Stimulated activated CD4-positive, alpha-beta T cell treated with anti-CD3 and anti-CD28 coated beads, Interleukin-2, amount 100 ng/mL, for 48 hours (primary cell): ENCODE results near the gene NEU1.
"Not testable (repeated sequence)": the region's sequence is repeated elsewhere in the genome, so short reads cannot be mapped to it uniquely, and the experiment has no call there.

Source experiments
- DNase-seq, 2 donors: peaks; one replicate each; pipeline ENCODE4 v3.0.0-alpha.2; 2020

NEU1 gene

DNA sequence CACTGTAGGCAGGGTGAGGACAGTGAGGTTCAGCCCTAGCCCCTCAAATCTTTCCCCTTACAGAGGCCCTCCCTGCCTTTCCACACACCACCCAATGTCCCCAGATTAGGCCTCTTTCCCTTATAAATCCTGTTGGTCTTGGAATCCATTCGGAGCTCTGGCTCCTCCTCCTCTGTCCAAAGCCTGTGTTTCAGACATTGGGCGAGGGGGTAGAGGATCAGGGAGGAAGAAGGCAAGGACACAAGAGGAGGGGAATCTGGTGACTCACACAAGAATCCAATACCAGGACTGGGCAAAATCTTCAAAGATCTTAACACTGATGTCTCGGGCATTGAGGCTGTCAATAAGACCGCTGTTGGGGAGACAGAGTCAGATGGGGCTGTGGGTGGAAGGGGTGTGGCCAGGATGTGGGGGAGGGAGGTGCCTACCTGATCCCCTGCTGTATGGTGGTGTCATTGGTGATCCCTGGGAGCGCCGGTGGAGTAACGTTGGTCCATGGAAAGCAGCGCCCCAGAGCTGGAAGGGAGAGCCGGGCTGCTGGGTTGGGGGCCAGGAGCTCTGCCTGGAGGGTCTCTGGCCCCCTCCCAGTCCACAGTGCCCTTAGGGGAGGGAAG lies 8.5 kb upstream of the NEU1 start:
- DNase-seq, result no peak

DNA sequence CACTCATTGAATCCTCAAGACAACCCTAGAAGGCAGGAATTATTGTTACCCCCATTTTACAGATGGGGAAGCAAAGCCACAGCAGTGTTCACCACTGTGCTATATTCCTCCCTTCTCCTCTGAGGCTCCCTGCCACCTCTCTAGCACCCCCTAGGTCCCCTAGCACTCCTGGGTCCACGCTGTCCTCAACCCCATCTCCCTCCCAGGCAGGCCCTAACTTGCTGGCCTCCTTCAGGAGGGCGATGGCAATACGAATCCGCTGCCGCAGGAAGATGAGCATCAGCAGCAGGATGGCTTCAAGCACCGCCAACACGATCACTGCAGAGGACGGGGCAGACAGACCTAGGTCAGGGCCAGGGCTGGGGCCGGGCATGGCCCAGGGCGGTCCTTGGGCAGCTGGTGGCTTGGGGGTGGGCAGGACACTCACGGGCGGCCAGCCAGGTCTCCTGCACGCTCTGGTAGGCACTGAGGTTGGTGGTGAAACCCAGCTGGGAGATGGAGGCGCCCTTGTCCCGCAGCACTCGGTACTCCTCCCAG lies 7.8 kb upstream of the NEU1 start:
- no peak for DNase-seq

DNA sequence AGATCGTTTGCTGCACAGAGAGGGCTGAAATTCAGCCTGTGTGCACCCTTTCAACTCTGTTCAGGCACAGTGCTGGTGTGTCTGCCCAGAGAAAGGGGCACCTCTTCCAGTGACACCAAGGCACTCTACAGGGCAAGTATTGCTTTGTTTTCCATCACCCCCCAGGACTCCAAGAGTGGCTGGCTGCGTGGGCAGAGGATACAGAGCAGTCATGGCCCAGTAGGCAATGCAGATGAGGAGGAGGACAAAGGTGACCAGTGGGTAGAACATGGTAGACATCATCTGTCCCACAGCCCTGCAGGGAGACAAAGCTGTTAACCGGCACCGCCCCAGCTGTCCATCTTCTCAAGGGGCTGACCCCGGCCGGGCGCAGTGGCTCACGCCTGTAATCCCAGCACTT lies 6.7 kb upstream of the NEU1 start:
- no peak for DNase-seq

DNA sequence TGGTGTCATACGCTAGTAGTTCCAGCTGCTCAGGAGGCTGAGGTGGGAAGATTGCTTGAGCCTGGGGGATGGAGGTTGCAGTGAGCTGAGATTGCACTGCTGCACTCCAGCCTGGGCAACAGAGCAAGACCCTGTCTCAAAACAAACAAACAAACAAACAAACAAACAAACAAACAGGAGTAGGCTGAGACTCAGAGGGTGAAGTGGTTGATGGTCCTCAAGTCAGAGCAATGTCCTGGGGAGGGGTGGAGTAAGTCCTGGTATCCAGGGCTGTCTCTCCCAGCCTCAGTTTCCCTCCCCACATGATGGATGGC lies 6.0 kb upstream of the NEU1 start:
- DNase-seq, result not testable (repeated sequence)

DNA sequence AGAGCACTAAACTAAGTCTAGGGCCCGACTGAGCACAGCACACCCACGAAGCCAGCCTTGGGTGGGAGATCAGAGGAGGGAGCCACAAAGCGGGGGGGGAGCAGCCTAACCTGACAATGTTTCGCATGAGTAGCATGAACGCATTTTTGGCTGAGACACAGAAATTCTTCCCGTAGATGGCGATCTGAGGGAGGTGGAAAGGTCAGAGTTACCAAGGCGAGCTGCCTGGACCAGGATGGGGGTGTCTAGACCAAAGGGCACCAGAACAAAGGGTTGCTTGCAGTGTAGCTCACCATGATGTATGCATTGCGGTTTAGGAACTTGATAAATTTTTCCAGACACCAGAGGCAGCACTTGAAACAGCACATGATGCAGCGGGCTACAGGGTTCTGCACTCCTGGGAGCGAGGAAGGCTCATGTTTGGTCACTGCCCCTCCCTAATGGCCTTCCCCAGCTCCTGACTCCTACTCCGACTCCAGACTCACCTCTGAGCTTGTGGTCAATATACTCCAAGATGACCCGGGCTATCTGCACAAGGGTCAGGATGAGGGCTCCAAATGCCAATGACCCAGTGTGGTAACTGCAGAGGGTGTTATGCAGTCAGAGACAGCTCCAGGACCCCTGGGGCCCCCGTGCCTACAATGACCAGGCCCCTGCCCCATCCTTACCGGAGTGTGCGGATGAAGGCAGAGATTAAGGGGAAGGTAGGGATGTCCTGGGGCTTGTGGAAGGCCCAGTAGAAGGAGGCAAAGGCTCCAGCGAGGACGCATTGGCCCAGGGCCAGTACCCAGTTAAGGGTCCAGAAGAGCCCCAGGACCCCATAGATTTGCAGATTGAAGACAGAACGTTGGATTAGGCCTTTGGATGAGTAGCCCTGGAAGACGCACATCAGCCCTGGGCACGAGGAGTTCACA lies 2.8 kb upstream of the NEU1 start:
- DNase-seq, result no peak

DNA sequence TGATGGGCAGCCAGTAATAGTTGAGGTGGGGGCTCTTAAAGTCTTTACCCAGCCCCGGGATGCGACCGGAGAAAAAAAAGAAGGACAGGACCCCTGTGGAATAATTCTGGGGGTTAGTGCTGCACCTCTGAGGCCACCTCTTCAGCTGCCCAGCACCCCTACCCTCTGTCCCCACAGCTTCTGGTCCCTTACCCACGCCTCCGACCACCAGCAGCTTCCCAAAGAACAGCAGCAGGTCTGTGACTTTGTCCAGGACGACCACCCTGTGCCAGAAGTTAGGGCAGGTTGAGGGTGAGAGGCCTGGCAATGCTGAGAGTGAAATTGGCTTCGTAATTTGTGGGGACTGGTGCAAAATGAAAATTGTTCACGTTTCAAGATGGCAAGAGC lies 2.2 kb upstream of the NEU1 start:
- no peak for DNase-seq

DNA sequence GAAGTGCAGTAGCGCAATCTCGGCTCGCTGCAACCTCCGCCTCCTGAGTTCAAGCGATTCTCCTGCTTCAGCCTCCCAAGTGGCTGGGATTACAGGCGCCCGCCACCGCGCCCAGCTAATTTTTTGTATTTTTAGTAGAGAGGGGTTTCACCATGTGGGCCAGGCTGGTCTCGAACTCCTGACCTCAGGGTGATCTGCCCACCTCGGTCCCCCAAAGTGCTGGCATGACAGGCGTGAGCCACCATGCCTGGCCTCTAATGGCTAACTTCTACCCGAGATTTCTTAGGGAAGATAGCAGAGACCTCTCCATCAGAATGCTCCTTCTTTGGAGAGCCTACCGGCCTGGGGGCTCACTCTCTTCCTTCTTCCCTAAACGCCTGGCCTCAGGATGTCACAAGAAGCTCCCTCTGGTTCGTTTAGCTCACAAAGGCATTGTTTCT lies 1.5 kb upstream of the NEU1 start:
- DNase-seq, result peak in 1 of 2 donors; percentile 13

DNA sequence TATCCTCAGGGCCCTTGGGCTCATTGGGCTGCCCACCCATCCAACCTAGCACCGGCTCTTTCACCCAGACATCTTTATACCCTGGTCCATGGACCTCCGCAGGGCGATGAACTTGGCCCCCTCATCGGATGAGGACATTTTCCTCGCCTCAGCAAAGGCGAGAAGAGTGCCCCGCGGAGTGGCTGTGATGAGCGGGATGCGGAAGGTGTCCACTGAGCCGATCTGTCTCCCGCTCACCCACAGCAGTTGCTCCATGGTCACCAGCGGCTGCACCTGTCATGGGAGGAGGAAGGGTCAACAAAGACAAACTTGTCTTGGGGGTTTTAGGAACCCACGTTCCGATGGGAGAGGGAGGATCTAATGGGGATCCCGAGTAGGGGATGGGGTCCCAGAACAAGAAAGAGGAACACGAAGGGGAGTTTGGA lies 690 bp downstream of the NEU1 start:
- no peak for DNase-seq

DNA sequence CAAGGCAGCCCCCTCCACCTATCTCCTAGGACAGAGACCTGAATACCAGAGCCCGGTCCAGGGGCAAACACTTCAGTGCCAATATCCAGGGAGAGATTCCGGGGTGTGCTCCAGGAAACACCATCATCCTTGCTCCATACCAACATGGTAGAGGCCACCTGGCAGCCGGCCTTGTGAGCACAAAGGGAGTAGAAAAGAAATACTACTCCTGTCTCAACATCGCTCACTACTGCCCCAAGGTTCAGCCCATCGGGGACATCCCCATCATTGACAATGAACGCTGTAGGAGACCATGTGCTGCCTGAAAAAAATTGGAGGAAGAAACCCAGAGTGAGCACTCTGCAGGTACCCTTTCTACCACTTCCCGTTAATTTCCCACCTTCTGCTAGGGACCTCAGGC lies 1.5 kb downstream of the NEU1 start:
- DNase-seq, result no peak

DNA sequence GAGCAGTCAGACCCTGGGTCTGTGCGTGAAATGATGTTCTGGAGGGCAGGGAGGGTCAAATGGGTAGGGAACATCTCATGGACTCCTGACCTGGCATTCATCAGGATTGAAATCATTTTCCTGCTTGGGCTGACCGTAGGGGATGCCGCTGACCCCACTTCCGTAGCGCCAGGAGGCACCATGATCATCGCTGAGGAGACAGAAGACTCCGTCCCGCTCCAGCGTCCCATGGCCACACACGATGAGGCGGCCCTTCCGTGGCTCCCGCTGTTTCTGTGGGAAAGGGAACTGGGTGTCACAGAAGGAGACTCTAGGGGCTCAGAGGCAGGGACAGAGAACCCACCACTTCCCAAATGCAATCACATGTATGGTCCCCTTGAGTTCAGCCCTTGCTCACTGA lies 2.3 kb downstream of the NEU1 start:
- DNase-seq, result no peak

DNA sequence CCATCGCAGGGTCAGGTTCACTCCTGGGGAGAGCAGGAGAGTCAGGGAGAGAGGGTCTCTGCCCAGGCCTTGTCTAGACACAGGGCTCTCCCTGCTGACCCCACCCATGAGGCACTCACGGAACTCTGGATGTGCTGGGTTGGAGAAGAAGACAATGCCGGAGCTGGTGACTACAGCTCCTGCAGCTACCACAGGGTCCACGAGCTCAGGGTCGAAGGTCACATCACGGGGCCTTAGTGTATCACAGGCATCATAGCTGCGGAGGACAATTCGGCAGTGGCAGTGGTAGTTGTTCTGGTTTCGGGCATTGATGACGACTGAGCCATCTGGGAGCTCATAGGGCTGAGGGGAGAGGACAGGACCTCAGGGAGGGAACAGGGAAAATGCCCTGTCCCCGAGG lies 2.7 kb downstream of the NEU1 start:
- no peak for DNase-seq

DNA sequence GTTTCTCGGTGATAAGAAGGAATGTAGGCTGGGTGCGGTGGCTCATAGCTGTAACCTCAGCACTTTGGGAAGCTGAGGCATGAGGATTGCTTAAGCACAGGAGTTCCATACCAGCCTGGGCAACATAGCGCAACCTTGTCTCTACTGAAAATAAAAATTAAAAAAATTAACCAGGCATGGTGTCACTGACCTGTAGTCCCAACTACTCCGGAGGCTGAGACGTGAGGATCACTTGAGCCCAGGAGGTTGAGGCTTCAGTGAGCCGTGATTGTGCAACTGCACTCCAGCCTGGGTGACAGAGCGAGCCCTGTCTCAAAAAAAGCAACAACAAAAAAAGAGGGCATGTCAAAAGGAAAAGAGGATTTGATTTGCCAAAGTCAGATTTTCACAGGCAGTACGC lies 3.9 kb downstream of the NEU1 start:
- no peak for DNase-seq

DNA sequence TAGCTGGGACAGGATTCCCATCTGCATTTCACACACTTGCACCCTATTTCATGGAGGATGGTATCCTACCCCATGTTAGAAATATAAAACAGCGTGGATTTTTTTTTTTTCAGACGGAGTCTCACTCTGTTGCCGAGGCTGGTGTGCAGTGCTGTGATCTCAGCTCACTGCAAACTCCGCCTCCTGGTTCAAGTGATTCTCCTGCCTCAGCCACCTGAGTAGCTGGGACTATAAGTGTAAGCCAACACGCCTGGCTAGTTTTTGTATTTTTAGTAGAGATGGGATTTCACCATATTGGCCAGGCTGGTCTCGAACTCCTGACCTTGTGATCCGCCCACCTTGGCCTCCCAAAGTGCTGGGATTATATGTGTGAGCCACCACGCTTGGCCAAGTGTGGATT lies 4.8 kb downstream of the NEU1 start:
- not testable (repeated sequence) for DNase-seq

DNA sequence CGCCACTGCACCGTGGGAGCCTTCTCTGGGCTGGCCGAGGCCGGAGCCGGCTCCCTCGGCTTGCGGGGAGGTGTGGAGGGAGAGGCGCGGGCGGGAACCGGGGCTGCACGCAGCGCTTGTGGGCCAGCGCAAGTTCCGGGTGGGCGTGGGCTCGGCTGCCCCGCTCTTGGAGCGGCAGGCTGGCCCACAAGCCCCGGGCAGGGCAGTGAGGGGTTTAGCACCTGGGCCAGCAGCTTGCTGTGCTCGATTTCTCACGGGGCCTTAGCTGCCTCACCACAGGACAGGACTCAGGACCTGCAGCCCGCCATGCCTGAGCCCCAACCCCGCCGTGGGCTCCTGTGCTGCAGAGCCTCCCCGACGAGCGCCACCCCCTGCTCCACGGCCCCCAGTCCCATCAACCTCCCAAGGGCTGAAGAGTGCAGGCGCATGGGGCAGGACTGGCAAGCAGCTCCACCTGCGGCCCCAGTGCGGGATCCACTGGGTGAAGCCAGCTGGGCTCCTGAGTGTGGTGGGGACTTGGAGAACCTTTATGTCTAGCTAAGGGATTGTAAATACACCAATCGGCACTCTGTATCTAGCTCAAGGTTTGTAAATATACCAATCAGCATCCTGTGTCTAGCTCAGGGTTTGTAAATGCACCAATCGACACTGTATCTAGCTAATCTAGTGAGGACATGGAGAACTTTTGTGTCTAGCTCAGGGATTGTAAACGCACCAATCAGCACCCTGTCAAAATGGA lies 10.5 kb downstream of the NEU1 start:
- not testable (repeated sequence) for DNase-seq

DNA sequence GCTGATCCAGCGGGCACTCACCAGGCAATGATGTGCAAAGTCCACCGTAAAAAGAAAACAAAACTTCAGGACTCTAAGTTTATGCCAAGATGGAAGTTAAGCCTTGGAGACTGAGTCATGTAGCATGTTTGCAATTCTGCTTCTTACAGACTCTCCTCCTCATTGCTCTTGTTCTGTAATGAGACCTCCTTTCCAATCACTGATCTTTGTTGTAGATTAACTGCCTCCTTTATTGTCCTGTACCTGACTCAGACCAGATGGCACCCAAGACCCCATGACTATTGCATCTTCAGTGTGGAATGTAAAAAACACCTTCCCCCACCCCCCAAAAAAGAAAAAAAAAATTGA lies 11.2 kb downstream of the NEU1 start:
- no peak for DNase-seq

DNA sequence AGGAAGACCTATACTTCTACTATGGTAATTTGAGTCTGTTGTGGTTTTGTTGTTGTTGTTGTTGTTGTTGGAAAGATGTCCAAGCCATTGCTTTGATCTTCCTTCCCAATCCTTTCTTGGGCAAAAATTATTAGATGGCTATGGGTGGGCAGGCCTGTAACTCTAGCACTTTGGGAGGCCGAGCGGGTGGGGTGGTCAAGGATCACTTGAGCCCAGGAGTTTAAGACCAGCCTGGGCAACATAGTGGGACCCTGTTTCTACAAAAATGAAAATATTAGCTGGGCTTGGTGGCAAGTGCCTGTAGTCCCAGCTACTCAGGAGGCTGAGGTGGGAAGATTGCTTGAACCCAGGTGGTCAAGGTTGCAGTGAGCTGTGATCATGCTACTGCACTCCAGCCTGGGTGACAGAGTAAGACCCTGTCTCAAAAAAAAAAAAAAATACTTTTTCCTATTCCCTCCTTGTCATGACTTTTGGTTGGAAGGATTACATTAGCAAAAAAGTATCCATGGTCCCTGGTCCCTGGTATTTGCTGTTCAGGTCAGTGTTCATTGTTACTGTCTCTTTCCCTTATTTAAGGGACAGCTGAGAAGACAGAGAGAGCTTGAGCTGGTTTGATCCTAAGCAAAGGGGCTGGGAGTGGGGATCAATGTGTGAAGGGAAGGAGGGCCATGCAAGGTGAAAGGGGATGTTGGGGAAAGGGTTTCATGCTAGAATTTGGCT lies 11.7 kb downstream of the NEU1 start:
- no peak for DNase-seq

DNA sequence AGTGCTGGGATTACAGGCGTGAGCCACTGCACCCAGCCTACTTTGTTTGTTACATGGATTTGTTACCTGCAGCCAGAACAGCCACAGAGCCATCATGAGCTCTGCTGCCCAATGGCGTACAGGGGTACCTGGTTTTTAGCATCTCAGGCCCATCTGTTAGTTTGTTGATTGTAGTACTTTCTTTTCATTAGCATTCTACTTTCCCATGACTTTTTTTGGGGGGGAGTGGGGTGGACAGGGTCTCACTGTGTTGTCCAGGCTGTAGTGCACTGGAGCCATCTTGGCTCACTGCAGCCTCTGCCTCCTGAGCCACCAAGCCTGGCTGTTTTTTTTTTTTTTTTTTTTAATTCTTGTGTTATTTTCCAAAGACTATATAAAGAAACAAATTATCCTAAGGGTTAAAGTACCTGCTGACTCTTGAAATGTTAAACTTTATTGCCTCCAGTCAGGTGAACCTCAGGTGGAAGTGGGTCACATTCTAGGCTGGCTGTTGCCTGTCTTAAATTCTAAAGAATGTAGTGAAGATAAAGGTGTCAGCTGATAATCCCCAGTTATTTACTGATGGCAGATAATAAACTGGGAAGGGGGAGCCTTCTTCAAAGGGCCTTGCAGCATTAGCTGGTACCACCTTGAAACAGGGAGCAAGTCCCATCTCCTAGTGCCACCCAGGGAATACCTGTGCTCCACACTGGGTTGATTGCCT lies 15.2 kb downstream of the NEU1 start:
- no peak for DNase-seq

DNA sequence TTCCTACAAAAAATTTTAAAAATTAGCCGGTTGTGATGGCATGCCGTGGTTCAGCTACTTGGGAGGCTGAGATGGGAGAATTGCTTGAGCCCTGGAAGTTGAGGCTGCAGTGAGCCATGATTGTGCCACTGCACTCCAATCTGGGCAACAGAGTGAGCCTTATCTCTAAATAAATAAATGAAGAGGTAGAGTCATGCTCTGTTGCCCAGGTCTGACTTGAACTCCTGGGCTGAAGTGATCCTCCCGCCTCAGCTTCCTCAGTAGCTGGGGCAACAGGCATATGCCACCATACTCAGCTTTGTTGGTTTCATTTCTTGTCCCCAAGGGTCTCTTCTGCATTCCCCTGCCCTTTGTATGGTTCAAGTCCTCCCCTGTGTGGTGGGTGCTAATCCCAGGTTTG lies 18.1 kb downstream of the NEU1 start:
- no peak for DNase-seq

DNA sequence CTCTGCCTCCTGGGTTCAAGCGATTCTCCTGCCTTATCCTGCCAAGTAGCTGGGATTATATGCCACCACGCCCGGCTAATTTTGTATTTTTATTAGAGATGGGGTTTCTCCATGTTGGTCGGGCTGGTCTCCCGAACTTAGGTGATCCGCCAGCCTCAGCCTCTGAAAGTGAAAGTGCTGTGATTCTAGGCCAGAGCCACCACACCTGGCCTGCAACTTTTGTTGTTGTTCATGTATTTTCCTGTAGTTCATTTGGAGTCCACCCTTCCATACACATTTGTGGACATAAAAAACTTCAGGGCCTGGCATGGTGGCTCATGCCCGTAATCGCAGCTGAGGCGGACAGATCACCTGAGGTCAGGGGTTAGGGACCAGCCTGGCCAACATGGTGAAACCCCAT lies 20.6 kb downstream of the NEU1 start:
- DNase-seq, result no peak

DNA sequence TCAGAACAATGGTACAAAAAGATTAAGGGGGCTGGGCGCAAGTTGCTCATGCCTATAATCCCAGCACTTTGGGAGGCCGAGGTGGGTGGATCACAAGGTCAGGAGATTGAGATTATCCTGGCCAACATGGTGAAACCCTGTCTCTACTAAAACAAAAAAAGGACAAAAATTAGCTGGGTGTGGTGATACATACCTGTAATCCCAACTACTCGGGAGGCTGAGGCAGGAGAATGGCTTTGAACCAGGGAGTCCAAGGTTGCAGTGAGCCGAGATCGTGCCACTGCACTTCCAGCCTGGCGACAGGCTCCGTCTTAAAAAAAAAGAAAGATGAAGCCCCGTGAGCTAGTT lies 22.9 kb downstream of the NEU1 start:
- DNase-seq, result not testable (repeated sequence)

DNA sequence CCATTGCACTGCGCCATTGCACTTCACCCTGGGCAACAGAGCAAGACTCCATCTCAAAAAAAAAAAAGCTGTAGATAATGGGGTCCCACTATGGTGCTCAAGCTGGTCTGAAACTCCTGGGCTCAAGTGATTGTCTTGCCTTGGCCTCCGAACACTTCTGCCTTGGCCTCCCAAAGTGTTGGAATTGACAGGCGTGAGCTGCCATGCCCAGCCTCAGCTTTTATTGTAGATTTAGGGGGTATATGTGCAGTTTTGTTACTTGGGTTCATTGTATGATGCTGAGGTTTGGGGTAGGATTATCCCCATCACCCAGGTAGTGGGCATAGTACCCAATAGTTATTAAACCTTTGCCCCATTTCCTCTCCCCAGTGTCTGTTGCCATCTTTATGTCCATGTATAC lies 23.7 kb downstream of the NEU1 start:
- no peak for DNase-seq

DNA sequence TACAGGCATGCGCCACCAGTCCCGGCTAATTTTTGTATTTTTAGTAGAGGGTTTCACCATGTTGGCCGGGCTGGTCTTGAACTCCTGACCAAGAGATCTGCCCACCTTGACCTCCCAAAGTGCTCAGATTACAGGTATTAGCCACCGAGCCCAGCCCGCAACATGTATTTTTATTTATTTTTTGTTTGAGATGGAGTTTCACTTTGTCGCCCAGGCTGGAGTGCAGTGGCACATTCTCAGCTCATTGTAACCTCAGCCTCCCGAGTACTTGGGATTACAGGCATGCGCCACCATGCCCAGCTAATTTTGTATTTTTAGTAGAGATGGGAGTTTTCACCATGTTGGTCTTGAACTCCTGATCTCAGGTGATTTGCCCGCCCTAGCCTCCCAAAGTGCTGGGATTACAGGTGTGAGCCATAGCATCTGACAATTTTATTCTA lies 24.5 kb downstream of the NEU1 start:
- DNase-seq, result not testable (repeated sequence)
